ENCODE results near the gene CARD11.
A peak's percentile ranks its signal among the peaks of the same experiment; 100 is the strongest.

CARD11 gene

DNA sequence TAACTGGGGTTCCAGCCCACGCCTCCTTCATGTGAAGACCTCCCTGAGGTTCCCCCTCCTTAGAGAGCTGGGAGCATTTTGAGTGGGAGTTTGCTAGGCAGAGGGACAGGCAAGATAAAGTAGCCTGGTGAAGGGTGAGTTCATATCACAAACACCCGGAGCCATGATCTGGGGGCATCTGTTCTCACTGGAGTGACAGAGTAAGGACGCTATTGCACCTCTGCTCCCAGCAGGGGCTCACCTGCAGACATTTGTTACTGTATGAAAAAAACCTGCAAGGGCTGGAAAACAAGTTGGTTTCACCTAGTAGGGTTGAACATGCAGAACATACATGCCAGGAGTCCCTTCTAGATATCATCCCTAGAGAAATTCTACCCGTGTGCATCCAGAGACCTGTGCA is 88.4 kb downstream of the CARD11 start:
- Histone ChIP-seq H3K27me3 (ENCODE audit: insufficient read depth, low read depth, severe bottlenecking) (no peaks in the 10 kb centered on the region), H3K4me3 (ENCODE audit: low read depth, low read length) (no peak overlapping the region), H3K27ac (no peak overlapping the region), H3K9me3 (ENCODE audit: severe bottlenecking) (peaks cover 4% of the 10 kb centered on the region), H3K36me3 (no peaks in the 10 kb centered on the region)
- DNase-seq, result no peak
- TF ChIP-seq, protein P1, sequence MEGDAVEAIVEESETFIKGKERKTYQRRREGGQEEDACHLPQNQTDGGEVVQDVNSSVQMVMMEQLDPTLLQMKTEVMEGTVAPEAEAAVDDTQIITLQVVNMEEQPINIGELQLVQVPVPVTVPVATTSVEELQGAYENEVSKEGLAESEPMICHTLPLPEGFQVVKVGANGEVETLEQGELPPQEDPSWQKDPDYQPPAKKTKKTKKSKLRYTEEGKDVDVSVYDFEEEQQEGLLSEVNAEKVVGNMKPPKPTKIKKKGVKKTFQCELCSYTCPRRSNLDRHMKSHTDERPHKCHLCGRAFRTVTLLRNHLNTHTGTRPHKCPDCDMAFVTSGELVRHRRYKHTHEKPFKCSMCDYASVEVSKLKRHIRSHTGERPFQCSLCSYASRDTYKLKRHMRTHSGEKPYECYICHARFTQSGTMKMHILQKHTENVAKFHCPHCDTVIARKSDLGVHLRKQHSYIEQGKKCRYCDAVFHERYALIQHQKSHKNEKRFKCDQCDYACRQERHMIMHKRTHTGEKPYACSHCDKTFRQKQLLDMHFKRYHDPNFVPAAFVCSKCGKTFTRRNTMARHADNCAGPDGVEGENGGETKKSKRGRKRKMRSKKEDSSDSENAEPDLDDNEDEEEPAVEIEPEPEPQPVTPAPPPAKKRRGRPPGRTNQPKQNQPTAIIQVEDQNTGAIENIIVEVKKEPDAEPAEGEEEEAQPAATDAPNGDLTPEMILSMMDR (IDR thresholded peaks at IDR 0.05; ENCODE audit: low read depth, low read length), result no peak

DNA sequence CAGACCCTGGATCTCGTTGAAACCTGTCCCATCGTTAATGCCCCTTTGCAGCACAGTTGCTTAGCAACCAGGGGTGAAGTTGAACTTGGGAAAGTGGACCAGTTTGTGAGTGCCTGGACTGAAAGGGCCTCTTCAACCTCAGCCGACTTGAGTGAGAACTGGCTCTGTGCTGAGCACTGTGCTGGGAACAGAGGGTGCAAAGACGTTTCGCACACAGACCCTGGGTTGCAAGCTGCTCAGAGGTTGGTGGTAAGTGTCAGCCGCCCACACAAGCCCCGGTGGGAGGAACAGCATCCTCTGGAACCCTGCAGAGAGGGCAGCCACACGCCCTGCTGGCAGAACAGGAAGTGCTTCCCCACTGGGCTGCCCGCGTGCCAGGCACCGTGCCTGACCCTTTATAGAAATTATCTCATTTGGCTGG is 89.2 kb downstream of the CARD11 start:
- Histone ChIP-seq H3K27ac (peak overlapping the region; percentile 8), H3K4me3 (ENCODE audit: low read depth, low read length) (no peak overlapping the region), H3K27me3 (ENCODE audit: insufficient read depth, low read depth, severe bottlenecking) (no peaks in the 10 kb centered on the region), H3K9me3 (ENCODE audit: severe bottlenecking) (peaks cover 9% of the 10 kb centered on the region), H3K36me3 (no peaks in the 10 kb centered on the region)
- TF ChIP-seq, protein P1 (IDR thresholded peaks at IDR 0.05; ENCODE audit: low read depth, low read length), result no peak
- DNase-seq, result no peak

DNA sequence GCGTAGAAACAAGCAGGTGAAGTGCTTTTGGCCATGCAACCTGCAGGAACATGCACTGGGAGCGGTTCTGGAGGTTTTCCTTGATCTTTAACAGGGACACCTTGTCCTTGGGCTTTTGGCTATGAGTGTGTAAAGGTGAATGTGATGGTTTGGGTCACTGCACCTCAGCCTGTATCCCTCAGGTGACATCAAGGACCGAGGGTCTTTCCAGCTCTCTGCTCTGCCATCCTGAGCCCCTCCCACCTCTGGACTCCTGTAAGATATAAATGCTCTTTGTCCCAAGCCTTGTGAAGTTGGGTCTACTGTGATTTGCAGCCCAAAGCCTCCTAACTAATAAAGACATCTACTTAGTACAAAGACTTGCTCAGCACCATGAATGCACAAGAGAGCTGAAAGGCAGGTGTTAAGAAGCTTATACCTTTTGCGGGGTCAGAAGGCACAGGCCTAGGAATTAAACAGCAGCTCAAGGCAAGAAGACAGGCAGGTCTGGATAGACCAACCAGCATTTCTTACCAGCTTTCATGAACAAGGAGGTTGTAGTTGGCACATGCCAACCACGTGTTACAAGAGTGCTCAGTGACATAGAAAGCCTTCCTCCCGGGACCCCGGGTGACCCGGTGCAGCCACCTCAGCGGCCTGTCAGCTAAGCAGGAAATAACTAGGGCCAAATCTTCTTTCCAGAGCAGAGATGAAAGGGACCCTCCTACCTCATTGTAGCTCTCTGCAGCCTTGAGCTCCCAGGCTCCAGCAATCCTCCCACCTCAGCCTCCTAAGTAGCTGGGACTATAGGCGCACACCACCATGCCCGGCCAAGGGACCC is 89.9 kb downstream of the CARD11 start:
- no peaks in the 10 kb centered on the region for H3K27me3 ChIP-seq (ENCODE audit: insufficient read depth, low read depth, severe bottlenecking)
- TF ChIP-seq, protein P1 (IDR thresholded peaks at IDR 0.05; ENCODE audit: low read depth, low read length), result no peak
- peak; percentile 58 for DNase-seq
- peaks cover 10% of the 10 kb centered on the region for H3K9me3 ChIP-seq (ENCODE audit: severe bottlenecking)
- H3K4me3 ChIP-seq (ENCODE audit: low read depth, low read length), result no peak overlapping the region
- peak overlapping the region; percentile 8 for H3K27ac ChIP-seq
- no peaks in the 10 kb centered on the region for H3K36me3 ChIP-seq

DNA sequence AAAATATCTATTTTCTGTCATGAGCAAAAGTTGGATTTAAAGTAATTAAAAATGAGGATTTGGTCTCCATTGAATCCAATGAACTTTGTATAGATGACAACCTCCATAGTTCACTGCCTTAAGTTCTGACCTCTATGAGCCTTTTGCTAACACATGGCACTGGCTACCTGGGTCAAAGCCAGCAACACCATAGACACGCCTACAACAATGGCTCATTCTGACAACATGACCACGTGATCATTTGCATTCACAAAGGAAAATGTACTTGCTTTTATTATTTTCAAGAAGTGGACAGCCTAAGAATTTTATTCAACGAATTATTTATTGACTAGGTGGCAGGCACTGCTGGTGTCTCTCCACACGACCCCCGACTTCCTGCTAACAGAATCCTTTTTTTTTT is 90.6 kb downstream of the CARD11 start:
- peaks cover 10% of the 10 kb centered on the region for H3K9me3 ChIP-seq (ENCODE audit: severe bottlenecking)
- DNase-seq, result no peak
- no peaks in the 10 kb centered on the region for H3K27me3 ChIP-seq (ENCODE audit: insufficient read depth, low read depth, severe bottlenecking)
- H3K27ac ChIP-seq, result no peak overlapping the region
- H3K36me3 ChIP-seq, result no peaks in the 10 kb centered on the region
- H3K4me3 ChIP-seq (ENCODE audit: low read depth, low read length), result no peak overlapping the region
- TF ChIP-seq, protein P1 (IDR thresholded peaks at IDR 0.05; ENCODE audit: low read depth, low read length), result no peak

DNA sequence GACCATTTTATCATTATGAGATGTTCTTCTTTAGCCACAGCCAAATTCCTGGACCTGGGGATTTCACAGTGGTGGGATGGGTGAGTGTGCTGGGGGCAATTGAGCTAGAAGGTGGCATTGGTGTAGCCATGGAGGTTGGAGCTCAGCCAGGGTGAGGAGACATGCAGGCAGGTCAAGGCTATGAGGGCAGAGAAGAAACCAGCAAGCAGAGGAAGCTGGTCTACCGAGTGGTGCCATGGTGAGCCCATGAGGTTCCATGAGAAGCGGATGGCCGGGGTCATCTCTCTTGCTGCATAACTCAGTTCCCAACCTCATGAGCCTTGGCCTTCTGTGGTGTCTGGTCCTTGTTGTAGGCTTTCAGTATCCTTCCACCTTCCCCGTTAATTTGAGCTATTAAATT is 91.4 kb downstream of the CARD11 start:
- no peak overlapping the region for H3K4me3 ChIP-seq (ENCODE audit: low read depth, low read length)
- TF ChIP-seq, protein P1 (IDR thresholded peaks at IDR 0.05; ENCODE audit: low read depth, low read length), result no peak
- no peaks in the 10 kb centered on the region for H3K36me3 ChIP-seq
- no peak overlapping the region for H3K27ac ChIP-seq
- no peak for DNase-seq
- no peaks in the 10 kb centered on the region for H3K27me3 ChIP-seq (ENCODE audit: insufficient read depth, low read depth, severe bottlenecking)
- H3K9me3 ChIP-seq (ENCODE audit: severe bottlenecking), result peaks cover 10% of the 10 kb centered on the region

DNA sequence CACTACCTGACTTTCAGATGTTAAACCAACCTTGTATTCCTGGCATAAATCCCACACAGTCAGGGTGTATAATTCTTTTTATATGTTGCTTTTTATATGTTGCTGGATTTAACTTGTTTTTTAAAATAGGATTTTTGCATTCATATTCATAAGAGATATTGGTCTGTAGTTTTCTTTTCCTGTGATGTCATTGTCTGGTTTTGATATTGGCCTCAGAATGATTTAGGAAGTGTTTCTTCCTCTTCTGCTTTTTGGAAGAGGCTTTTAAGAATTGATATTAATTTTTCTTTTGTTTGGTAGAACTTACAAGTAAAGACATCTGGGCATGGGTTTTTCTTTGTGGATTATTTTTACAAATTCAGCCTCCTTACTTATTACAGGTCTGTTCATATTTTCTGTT is 93.1 kb downstream of the CARD11 start:
- Histone ChIP-seq H3K4me3 (ENCODE audit: low read depth, low read length) (no peak overlapping the region), H3K36me3 (no peaks in the 10 kb centered on the region), H3K27me3 (ENCODE audit: insufficient read depth, low read depth, severe bottlenecking) (no peaks in the 10 kb centered on the region), H3K9me3 (ENCODE audit: severe bottlenecking) (peaks cover 10% of the 10 kb centered on the region), H3K27ac (no peak overlapping the region)
- TF ChIP-seq, protein P1 (IDR thresholded peaks at IDR 0.05; ENCODE audit: low read depth, low read length), result no peak
- no peak for DNase-seq

All from WERI-Rb-1 (cell line).